ENCODE results near the gene EFCAB6.

GRCh38 chr22:43515902-43516301, 296.2 kb downstream of the EFCAB6 start:
- TF ChIP-seq CTCF (IDR thresholded peaks at IDR 0.05) (no peak), POLR2A (IDR thresholded peaks at IDR 0.05) (no peak)
